HEK293 (cell line): Measurements from ENCODE around the gene SMAD7.

ENCODE experiments used
- CTCF ChIA-PET: fragments of 350-600 bp; formaldehyde crosslinking; extraction: SDS; loops from one replicate; lab custom pipeline; 2021; ENCODE audit warnings: antibody characterized with exemption; lab: Yijun Ruan, JAX
- POLR2A ChIA-PET: fragments of 300-600 bp; formaldehyde crosslinking; extraction: SDS; loops from one replicate; lab custom pipeline; 2020; ENCODE audit warnings: antibody characterized with exemption, inconsistent platforms; lab: Yijun Ruan, JAX
- H3K27ac ChIP-seq: fragments of 200-500 bp; sonication (Bioruptor generic); 2 replicates; pipeline ENCODE4 v1.5.1; 2014; ENCODE audit warnings: low read depth, low read length, control low read depth, inconsistent platforms; ENCODE audit errors: extremely low read depth
- H3K36me3 ChIP-seq, 2 experiments: fragments of 200-500 bp in 1 of 2; sonication (Bioruptor generic) in 1 of 2; 1 replicate in 1 of 2; 2 replicates in 1 of 2; pipeline ENCODE4 v1.5.1; 2014 to 2017; ENCODE audit warnings: inconsistent platforms in 2 of 2, low read length in 2 of 2; ENCODE audit not compliant: control insufficient read depth in 2 of 2, insufficient read depth in 1 of 2
- H3K4me1 ChIP-seq: fragments of 200-500 bp; sonication (Bioruptor generic); 2 replicates; pipeline ENCODE4 v1.5.1; 2014; ENCODE audit warnings: mild to moderate bottlenecking, low read length, inconsistent platforms; ENCODE audit not compliant: control insufficient read depth, insufficient read depth
- H3K4me3 ChIP-seq: 2 replicates; pipeline ENCODE4 v1.5.1; 2011; ENCODE audit warnings: low read depth, mild to moderate bottlenecking, control low read depth, low read length, moderate library complexity
- H3K9me3 ChIP-seq: fragments of 200-500 bp; sonication (Bioruptor generic); 2 replicates; pipeline ENCODE4 v1.5.1; 2014; ENCODE audit warnings: low read depth, low read length, inconsistent platforms; ENCODE audit not compliant: control insufficient read depth, insufficient read depth
- FEZF1 ChIP-seq: fragments of 450-650 bp; formaldehyde crosslinking; IDR thresholded peaks from 2 replicates; pipeline ENCODE4 v1.5.1; 2016; ENCODE audit warnings: missing biosample characterization, missing genetic modification characterization
- GFI1B ChIP-seq: fragments of 450-650 bp; formaldehyde crosslinking; IDR thresholded peaks from 2 replicates; pipeline ENCODE4 v1.5.1; 2016; ENCODE audit warnings: missing biosample characterization, missing genetic modification characterization
- GLIS2 ChIP-seq: fragments of 450-650 bp; formaldehyde crosslinking; IDR thresholded peaks from 2 replicates; pipeline ENCODE4 v1.5.1; 2016; ENCODE audit warnings: missing biosample characterization, missing genetic modification characterization
- HOXD13 ChIP-seq: sonication (generic); formaldehyde crosslinking; IDR thresholded peaks from 2 replicates; pipeline ENCODE4 v1.8.0; 2022; ENCODE audit warnings: missing genetic modification reagents, borderline replicate concordance
- KLF8 ChIP-seq: fragments of 450-650 bp; formaldehyde crosslinking; IDR thresholded peaks from 2 replicates; pipeline ENCODE4 v1.5.1; 2016; ENCODE audit warnings: missing biosample characterization, missing genetic modification characterization
- OSR2 ChIP-seq: fragments of 450-650 bp; formaldehyde crosslinking; IDR thresholded peaks from 2 replicates; pipeline ENCODE4 v1.5.1; 2016; ENCODE audit warnings: missing biosample characterization, missing genetic modification characterization
- PRDM1 ChIP-seq: fragments of 450-650 bp; formaldehyde crosslinking; IDR thresholded peaks from 2 replicates; pipeline ENCODE4; 2016; ENCODE audit warnings: missing biosample characterization, missing genetic modification characterization
- PRDM4 ChIP-seq: fragments of 450-650 bp; formaldehyde crosslinking; IDR thresholded peaks from 2 replicates; pipeline ENCODE4 v1.5.1; 2017; ENCODE audit warnings: missing biosample characterization, missing genetic modification characterization
- ZBTB20 ChIP-seq: fragments of 450-650 bp; formaldehyde crosslinking; IDR thresholded peaks from 2 replicates; pipeline ENCODE4 v1.5.1; 2016; ENCODE audit warnings: missing biosample characterization, missing genetic modification characterization
- ZFHX2 ChIP-seq: fragments of 450-650 bp; formaldehyde crosslinking; conservative IDR thresholded peaks from 2 replicates; pipeline ENCODE4 v1.5.1; 2016; ENCODE audit warnings: missing biosample characterization, missing genetic modification characterization
- ZNF10 ChIP-seq: fragments of 450-650 bp; formaldehyde crosslinking; IDR thresholded peaks from 2 replicates; pipeline ENCODE4 v1.5.1; 2017; ENCODE audit warnings: missing biosample characterization, missing genetic modification characterization
- ZNF114 ChIP-seq: fragments of 450-650 bp; formaldehyde crosslinking; IDR thresholded peaks from 2 replicates; pipeline ENCODE4 v1.5.0; 2017; ENCODE audit warnings: missing biosample characterization, missing genetic modification characterization
- ZNF26 ChIP-seq: fragments of 450-650 bp; formaldehyde crosslinking; IDR thresholded peaks from 2 replicates; pipeline ENCODE4 v1.5.1; 2016; ENCODE audit warnings: missing biosample characterization, missing genetic modification characterization
- ZNF423 ChIP-seq: fragments of 450-650 bp; formaldehyde crosslinking; IDR thresholded peaks from 2 replicates; pipeline ENCODE4 v1.5.1; 2016; ENCODE audit warnings: missing biosample characterization, missing genetic modification characterization
- ZNF530 ChIP-seq: fragments of 450-650 bp; formaldehyde crosslinking; IDR thresholded peaks from 2 replicates; pipeline ENCODE4 v1.5.1; 2016; ENCODE audit warnings: low read depth, missing biosample characterization, missing genetic modification characterization
- ZNF544 ChIP-seq: fragments of 450-650 bp; formaldehyde crosslinking; IDR thresholded peaks from 2 replicates; pipeline ENCODE4 v1.5.0; 2017; ENCODE audit warnings: missing biosample characterization, missing genetic modification characterization
- ZNF571 ChIP-seq: fragments of 450-650 bp; formaldehyde crosslinking; IDR thresholded peaks from 2 replicates; pipeline ENCODE4 v1.5.0; 2017; ENCODE audit warnings: missing biosample characterization, missing genetic modification characterization
- ZNF639 ChIP-seq: fragments of 450-650 bp; formaldehyde crosslinking; IDR thresholded peaks from 2 replicates; pipeline ENCODE4 v1.5.1; 2016; ENCODE audit warnings: missing biosample characterization, missing genetic modification characterization
- ZNF692 ChIP-seq: fragments of 450-650 bp; formaldehyde crosslinking; IDR thresholded peaks from 2 replicates; pipeline ENCODE4 v1.5.1; 2016; ENCODE audit warnings: missing biosample characterization, missing genetic modification characterization
- TF ChIP-seq, protein P1 (sequence below): fragments of 450-650 bp; formaldehyde crosslinking; IDR thresholded peaks from 2 replicates; pipeline ENCODE4 v1.5.1; 2016; ENCODE audit warnings: missing biosample characterization, missing genetic modification characterization
- TF ChIP-seq, protein P2 (sequence below): fragments of 450-650 bp; formaldehyde crosslinking; IDR thresholded peaks from 2 replicates; pipeline ENCODE4 v1.5.1; 2016; ENCODE audit warnings: missing biosample characterization, missing genetic modification characterization

Gene SMAD7

GRCh38 chr18:48997681-48997984 is 46.9 kb upstream of the SMAD7 start:
- Histone ChIP-seq H3K27ac (peak overlapping the region; percentile 73), H3K4me1 (peaks cover 38% of the 10 kb centered on the region), H3K9me3 (no peaks in the 10 kb centered on the region), H3K4me3 (peak overlapping the region; percentile 5), H3K36me3 (no peaks in the 10 kb centered on the region)
- TF ChIP-seq ZNF26 (no peak), ZBTB20 (tag by site-specific recombination) (peak; percentile 80), PRDM4 (tag by site-specific recombination) (peak; percentile 98)
- TF ChIP-seq, protein P1, sequence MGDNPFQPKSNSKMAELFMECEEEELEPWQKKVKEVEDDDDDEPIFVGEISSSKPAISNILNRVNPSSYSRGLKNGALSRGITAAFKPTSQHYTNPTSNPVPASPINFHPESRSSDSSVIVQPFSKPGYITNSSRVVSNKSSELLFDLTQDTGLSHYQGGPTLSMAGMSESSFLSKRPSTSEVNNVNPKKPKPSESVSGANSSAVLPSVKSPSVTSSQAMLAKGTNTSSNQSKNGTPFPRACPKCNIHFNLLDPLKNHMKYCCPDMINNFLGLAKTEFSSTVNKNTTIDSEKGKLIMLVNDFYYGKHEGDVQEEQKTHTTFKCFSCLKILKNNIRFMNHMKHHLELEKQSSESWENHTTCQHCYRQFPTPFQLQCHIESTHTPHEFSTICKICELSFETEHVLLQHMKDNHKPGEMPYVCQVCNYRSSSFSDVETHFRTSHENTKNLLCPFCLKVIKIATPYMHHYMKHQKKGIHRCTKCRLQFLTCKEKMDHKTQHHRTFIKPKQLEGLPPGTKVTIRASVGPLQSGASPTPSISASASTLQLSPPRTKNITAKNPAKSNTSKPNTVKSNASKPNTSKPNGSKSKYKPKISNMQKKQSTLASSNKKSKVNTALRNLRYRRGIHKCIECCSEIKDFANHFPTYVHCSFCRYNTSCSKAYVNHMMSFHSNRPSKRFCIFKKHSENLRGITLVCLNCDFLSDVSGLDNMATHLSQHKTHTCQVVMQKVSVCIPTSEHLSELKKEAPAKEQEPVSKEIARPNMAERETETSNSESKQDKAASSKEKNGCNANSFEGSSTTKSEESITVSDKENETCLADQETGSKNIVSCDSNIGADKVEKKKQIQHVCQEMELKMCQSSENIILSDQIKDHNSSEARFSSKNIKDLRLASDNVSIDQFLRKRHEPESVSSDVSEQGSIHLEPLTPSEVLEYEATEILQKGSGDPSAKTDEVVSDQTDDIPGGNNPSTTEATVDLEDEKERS (tag by site-specific recombination) = no peak
- ChIA-PET CTCF (interaction anchor here (0.6 to 2.2 kb wide), 13 partner anchors 14 to 241 kb away, joined by 3 to 15 read pairs (median 4); partner anchors contain the start of gene SMAD7), POLR2A (interaction anchor here (1.1 to 9.4 kb wide), 13 partner anchors 9 to 181 kb away, joined by 3 to 252 read pairs (median 8); partner anchors contain the start of gene SMAD7)

- peaks cover 40% of the 10 kb centered on the region for H3K4me1 ChIP-seq
- H3K27ac ChIP-seq = peak overlapping the region; percentile 73
- H3K4me3 ChIP-seq = peak overlapping the region; percentile 4; the same call in 1 of the 2 replicates
- no peaks in the 10 kb centered on the region for H3K9me3 ChIP-seq
- POLR2A ChIA-PET = interaction anchor here (1.1 to 9.4 kb wide), 12 partner anchors 8 to 182 kb away, joined by 3 to 252 read pairs (median 10); partner anchors contain the start of gene SMAD7
- CTCF ChIA-PET = interaction anchor here (0.8 to 2.2 kb wide), 12 partner anchors 13 to 242 kb away, joined by 3 to 15 read pairs (median 4); partner anchors contain the start of gene SMAD7
- H3K36me3 ChIP-seq = no peaks in the 10 kb centered on the region
- TF ChIP-seq FEZF1 (tag by site-specific recombination) = peak; percentile 65
- TF ChIP-seq ZNF423 (tag by site-specific recombination) = no peak
- TF ChIP-seq ZNF530 (tag by site-specific recombination) = no peak
- TF ChIP-seq GFI1B (tag by site-specific recombination) = no peak
- TF ChIP-seq ZNF692 = peak; percentile 79
- peak; percentile 76 for TF ChIP-seq ZFHX2 (tag by site-specific recombination)
- TF ChIP-seq OSR2 (tag by site-specific recombination) = peak; percentile 65
- TF ChIP-seq ZNF639 (tag by site-specific recombination) = peak; percentile 71
- 0 out of 2 replicates have a peak, but pooled peaks have one; percentile 24 for TF ChIP-seq ZNF10 (tag by site-specific recombination)
- peak; percentile 49; the same call in 1 of the 2 replicates for TF ChIP-seq HOXD13 (CRISPR knock-in tag)
- TF ChIP-seq PRDM1 (tag by site-specific recombination) = peak; percentile 34; the same call in 1 of the 2 replicates
- TF ChIP-seq, protein P2, sequence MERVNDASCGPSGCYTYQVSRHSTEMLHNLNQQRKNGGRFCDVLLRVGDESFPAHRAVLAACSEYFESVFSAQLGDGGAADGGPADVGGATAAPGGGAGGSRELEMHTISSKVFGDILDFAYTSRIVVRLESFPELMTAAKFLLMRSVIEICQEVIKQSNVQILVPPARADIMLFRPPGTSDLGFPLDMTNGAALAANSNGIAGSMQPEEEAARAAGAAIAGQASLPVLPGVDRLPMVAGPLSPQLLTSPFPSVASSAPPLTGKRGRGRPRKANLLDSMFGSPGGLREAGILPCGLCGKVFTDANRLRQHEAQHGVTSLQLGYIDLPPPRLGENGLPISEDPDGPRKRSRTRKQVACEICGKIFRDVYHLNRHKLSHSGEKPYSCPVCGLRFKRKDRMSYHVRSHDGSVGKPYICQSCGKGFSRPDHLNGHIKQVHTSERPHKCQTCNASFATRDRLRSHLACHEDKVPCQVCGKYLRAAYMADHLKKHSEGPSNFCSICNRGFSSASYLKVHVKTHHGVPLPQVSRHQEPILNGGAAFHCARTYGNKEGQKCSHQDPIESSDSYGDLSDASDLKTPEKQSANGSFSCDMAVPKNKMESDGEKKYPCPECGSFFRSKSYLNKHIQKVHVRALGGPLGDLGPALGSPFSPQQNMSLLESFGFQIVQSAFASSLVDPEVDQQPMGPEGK (tag by site-specific recombination) = peak; percentile 74
- TF ChIP-seq ZNF114 (tag by site-specific recombination) = no peak
- no peak for TF ChIP-seq ZNF544
- no peak for TF ChIP-seq ZNF571 (tag by site-specific recombination)
- TF ChIP-seq KLF8 (tag by site-specific recombination) = 0 out of 2 replicates have a peak, but pooled peaks have one; percentile 48
- peak; percentile 50; the same call in 1 of the 2 replicates for TF ChIP-seq GLIS2 (tag by site-specific recombination)
Observed at GRCh38 chr18:48996901-48997463, 46.2 kb upstream of the SMAD7 start.
